ENCODE measurements around the gene CCDC24.

The CCDC24 gene

GRCh38 chr1:43970502-43970901 lies 20.9 kb upstream of the CCDC24 start:
- TF ChIP-seq REST (IDR thresholded peaks at IDR 0.05; ENCODE audit: low read depth) (no peak), TEAD4 (IDR thresholded peaks at IDR 0.05) (no peak), NFIC (IDR thresholded peaks at IDR 0.05) (no peak), EP300 (IDR thresholded peaks at IDR 0.05; ENCODE audit: borderline replicate concordance) (no peak), RAD21 (IDR thresholded peaks at IDR 0.05; ENCODE audit: low read depth) (no peak), YY1 (IDR thresholded peaks at IDR 0.05; ENCODE audit: low read depth) (no peak)

DNA sequence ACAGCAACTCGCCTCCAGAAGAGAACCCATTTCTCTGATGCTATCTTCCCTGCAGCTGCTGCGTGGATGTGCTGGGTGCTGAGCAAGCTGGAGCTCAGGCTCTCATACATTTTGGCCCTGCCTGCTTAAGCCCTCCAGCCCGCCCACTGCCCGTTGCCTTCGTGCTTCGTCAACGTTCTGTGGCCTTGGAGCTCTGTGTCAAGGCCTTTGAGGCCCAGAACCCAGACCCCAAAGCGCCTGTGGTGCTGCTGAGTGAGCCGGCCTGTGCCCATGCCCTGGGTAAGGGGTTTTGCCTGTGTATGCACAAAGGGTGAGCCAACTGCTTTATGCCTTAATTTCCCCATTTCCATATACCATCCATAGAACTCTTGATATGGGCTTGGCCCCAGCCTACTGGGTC lies 20.5 kb upstream of the CCDC24 start:
- TF ChIP-seq EGR1 (IDR thresholded peaks at IDR 0.05) = no peak
- no peak for TF ChIP-seq CEBPB (IDR thresholded peaks at IDR 0.05)
- TF ChIP-seq TAF1 (IDR thresholded peaks at IDR 0.05; ENCODE audit: low read depth) = no peak
- TF ChIP-seq REST (IDR thresholded peaks at IDR 0.05; ENCODE audit: low read depth) = no peak
- TF ChIP-seq, protein P1, sequence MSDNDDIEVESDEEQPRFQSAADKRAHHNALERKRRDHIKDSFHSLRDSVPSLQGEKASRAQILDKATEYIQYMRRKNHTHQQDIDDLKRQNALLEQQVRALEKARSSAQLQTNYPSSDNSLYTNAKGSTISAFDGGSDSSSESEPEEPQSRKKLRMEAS (IDR thresholded peaks at IDR 0.05) = no peak
- TF ChIP-seq CREB1 (IDR thresholded peaks at IDR 0.05; ENCODE audit: low read depth) = no peak
- no peak for TF ChIP-seq TEAD4 (IDR thresholded peaks at IDR 0.05)
- TF ChIP-seq ZBTB7A (IDR thresholded peaks at IDR 0.05; ENCODE audit: low read depth) = no peak
- TF ChIP-seq NFIC (IDR thresholded peaks at IDR 0.05) = no peak
- no peak for TF ChIP-seq TCF12 (IDR thresholded peaks at IDR 0.05; ENCODE audit: low read depth)
- TF ChIP-seq EP300 (IDR thresholded peaks at IDR 0.05; ENCODE audit: borderline replicate concordance) = no peak
- no peak for TF ChIP-seq USF1 (IDR thresholded peaks at IDR 0.05)
- no peak for TF ChIP-seq YY1 (IDR thresholded peaks at IDR 0.05; ENCODE audit: low read depth)
- no peak for TF ChIP-seq RAD21 (IDR thresholded peaks at IDR 0.05; ENCODE audit: low read depth)

- TF ChIP-seq CEBPB (IDR thresholded peaks at IDR 0.05) = no peak
These were observed 19.9 kb upstream of the CCDC24 start for GRCh38 chr1:43971336-43971980.

GRCh38 chr1:43973981-43974442 lies 17.4 kb upstream of the CCDC24 start:
- TF ChIP-seq CEBPB (IDR thresholded peaks at IDR 0.05) (no peak), EP300 (IDR thresholded peaks at IDR 0.05; ENCODE audit: borderline replicate concordance) (no peak), TEAD4 (IDR thresholded peaks at IDR 0.05) (no peak), CREB1 (IDR thresholded peaks at IDR 0.05; ENCODE audit: low read depth) (no peak), RAD21 (IDR thresholded peaks at IDR 0.05; ENCODE audit: low read depth) (no peak), REST (IDR thresholded peaks at IDR 0.05; ENCODE audit: low read depth) (no peak), TCF12 (IDR thresholded peaks at IDR 0.05; ENCODE audit: low read depth) (no peak), EGR1 (IDR thresholded peaks at IDR 0.05) (no peak), ZBTB7A (IDR thresholded peaks at IDR 0.05; ENCODE audit: low read depth) (no peak), FOXM1 (IDR thresholded peaks at IDR 0.05; ENCODE audit: borderline replicate concordance, low read depth) (no peak), USF1 (IDR thresholded peaks at IDR 0.05) (no peak), YY1 (IDR thresholded peaks at IDR 0.05; ENCODE audit: low read depth) (no peak), NFIC (IDR thresholded peaks at IDR 0.05) (no peak), TAF1 (IDR thresholded peaks at IDR 0.05; ENCODE audit: low read depth) (no peak)
- TF ChIP-seq, protein P1 (IDR thresholded peaks at IDR 0.05) = no peak
